ENCODE measurements around the gene PDZRN3. TPM values are rescaled to one million over a fixed set of nuclear protein-coding genes. Genes with fewer than 3 reads are reported as not detected.
A peak's percentile ranks its signal among the peaks of the same experiment; 100 is the strongest.

The PDZRN3 gene
- total and polyA plus RNA-seq, 4 donors: 0.69 to 1.8 (median 0.92) TPM

GRCh38 chr3:73503781-73504180 lies 121.0 kb downstream of the PDZRN3 start:
- no peak overlapping the region for H3K9ac ChIP-seq (ENCODE audit: low read depth in 1 of 2, low read length in 2 of 2)
- H3K27me3 ChIP-seq (ENCODE audit: control insufficient read depth in 4 of 4, insufficient read depth in 4 of 4, low read length in 3 of 4): no peaks in the 10 kb centered on the region
- 66% methylated on average over 4 of the region's 4 CpGs for WGBS
- no peaks in the 10 kb centered on the region for H3K36me3 ChIP-seq (ENCODE audit: control insufficient read depth in 4 of 4, insufficient read depth in 3 of 4, low read depth in 1 of 4, low read length in 3 of 4)
- peaks cover 0 to 3% (median 0%) of the 10 kb centered on the region in 4 donors for H3K4me1 ChIP-seq (ENCODE audit: control insufficient read depth in 4 of 4, insufficient read depth in 4 of 4, low read length in 3 of 4)
- TF ChIP-seq JUND (IDR thresholded peaks at IDR 0.05): no peak
- no peak for TF ChIP-seq TAF1 (conservative IDR thresholded peaks at IDR 0.05)
- no peak for TF ChIP-seq ZBTB33 (IDR thresholded peaks at IDR 0.05)
- no peak for TF ChIP-seq HNF4G (IDR thresholded peaks at IDR 0.05)
- no peak for TF ChIP-seq RXRA (IDR thresholded peaks at IDR 0.05)
- TF ChIP-seq REST (IDR thresholded peaks at IDR 0.05): no peak
- no peak for TF ChIP-seq FOXA2 (IDR thresholded peaks at IDR 0.05)
- no peak for TF ChIP-seq CTCF (IDR thresholded peaks at IDR 0.05; ENCODE audit: low read depth, low read length, missing input control)
- TF ChIP-seq SP1 (IDR thresholded peaks at IDR 0.05): no peak
- no peak for TF ChIP-seq FOXA1 (IDR thresholded peaks at IDR 0.05)
- no peak for TF ChIP-seq HNF4A (conservative IDR thresholded peaks at IDR 0.05)
- TF ChIP-seq, protein P1, sequence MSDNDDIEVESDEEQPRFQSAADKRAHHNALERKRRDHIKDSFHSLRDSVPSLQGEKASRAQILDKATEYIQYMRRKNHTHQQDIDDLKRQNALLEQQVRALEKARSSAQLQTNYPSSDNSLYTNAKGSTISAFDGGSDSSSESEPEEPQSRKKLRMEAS (IDR thresholded peaks at IDR 0.05): no peak
- no peak for TF ChIP-seq RAD21 (IDR thresholded peaks at IDR 0.05)
- H3K4me3 ChIP-seq (ENCODE audit: low read depth in 1 of 3, low read length in 3 of 3): no peak overlapping the region
- no peaks in the 10 kb centered on the region for H3K9me3 ChIP-seq (ENCODE audit: control insufficient read depth in 4 of 4, low read length in 3 of 4)
- H3K27ac ChIP-seq (ENCODE audit: low read depth in 1 of 2, low read length in 2 of 2): no peak overlapping the region
- no peak for DNase-seq (ENCODE audit: low spot score)

- peak; percentile 93 to 96 for TF ChIP-seq RAD21 (IDR thresholded peaks at IDR 0.05)
- no peak for TF ChIP-seq NR2F2 (IDR thresholded peaks at IDR 0.05)
- TF ChIP-seq CTCF (IDR thresholded peaks at IDR 0.05; ENCODE audit: low read depth, low read length, missing input control): peak; percentile 89
- H3K9ac ChIP-seq (ENCODE audit: low read depth in 1 of 2, low read length in 2 of 2): no peak overlapping the region
- H3K9me3 ChIP-seq (ENCODE audit: control insufficient read depth in 4 of 4, low read length in 3 of 4): no peaks in the 10 kb centered on the region
- no peaks in the 10 kb centered on the region for H3K36me3 ChIP-seq (ENCODE audit: control insufficient read depth in 4 of 4, insufficient read depth in 3 of 4, low read depth in 1 of 4, low read length in 3 of 4)
- H3K4me3 ChIP-seq (ENCODE audit: low read depth in 1 of 3, low read length in 3 of 3): no peak overlapping the region
- peak; percentile 61 for DNase-seq (ENCODE audit: low spot score)
- H3K4me1 ChIP-seq (ENCODE audit: control insufficient read depth in 4 of 4, insufficient read depth in 4 of 4, low read length in 3 of 4): peaks cover 0 to 3% (median 0%) of the 10 kb centered on the region in 4 donors
- H3K27ac ChIP-seq (ENCODE audit: low read depth in 1 of 2, low read length in 2 of 2): no peak overlapping the region
- no peaks in the 10 kb centered on the region for H3K27me3 ChIP-seq (ENCODE audit: control insufficient read depth in 4 of 4, insufficient read depth in 4 of 4, low read length in 3 of 4)
- WGBS: 34% methylated on average over 6 of the region's 6 CpGs
Observed at GRCh38 chr3:73502609-73503583, 121.8 kb downstream of the PDZRN3 start.
